Measurements from ENCODE around the gene NUP210L. TPM values are rescaled to one million over a fixed set of nuclear protein-coding genes. Genes with fewer than 3 reads are reported as not detected.
"Not testable (repeated sequence)": the region's sequence is repeated elsewhere in the genome, so short reads cannot be mapped to it uniquely, and the experiment has no call there.

Gene NUP210L
- polyA plus RNA-seq, 6 donors from 2014 or later, result not detected

DNA sequence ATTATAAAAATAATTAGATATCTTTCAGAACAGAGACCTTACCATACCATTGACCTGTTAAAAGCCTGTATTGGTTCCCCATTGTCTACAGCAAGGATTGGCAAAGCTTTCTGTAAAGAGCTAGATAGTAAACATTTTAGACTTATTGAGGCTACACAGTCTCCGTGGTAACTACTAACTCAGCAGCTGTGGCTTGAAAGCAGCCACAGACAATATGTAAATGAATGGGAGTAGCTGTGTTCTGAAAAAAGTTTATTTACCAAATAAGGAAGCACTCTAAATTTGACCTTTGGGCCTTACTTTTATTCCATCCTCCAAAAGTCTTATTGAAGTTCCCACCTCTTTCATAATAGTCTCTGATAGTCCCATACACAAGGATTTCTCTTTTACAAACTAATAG is 39.7 kb downstream of the NUP210L start:
- Mint-ChIP-seq H3K36me3 (no peaks in the 10 kb centered on the region), H3K4me3 (no peak overlapping the region), H3K27me3 (no peaks in the 10 kb centered on the region), H3K27ac (no peak overlapping the region), H3K4me1 (no peaks in the 10 kb centered on the region), H3K9me3 (no peaks in the 10 kb centered on the region)
- DNase-seq (no peak), ATAC-seq (ENCODE audit: low read depth in 2 of 2) (peak; percentile 39 to 67)

GRCh38 chr1:154104433-154105082 is 50.3 kb downstream of the NUP210L start:
- Mint-ChIP-seq H3K27ac (no peak overlapping the region), H3K36me3 (no peaks in the 10 kb centered on the region), H3K4me1 (no peaks in the 10 kb centered on the region), H3K4me3 (no peak overlapping the region), H3K9me3 (no peaks in the 10 kb centered on the region), H3K27me3 (no peaks in the 10 kb centered on the region)
- no peak for ATAC-seq (ENCODE audit: low read depth in 2 of 2)
- no peak for DNase-seq

DNA sequence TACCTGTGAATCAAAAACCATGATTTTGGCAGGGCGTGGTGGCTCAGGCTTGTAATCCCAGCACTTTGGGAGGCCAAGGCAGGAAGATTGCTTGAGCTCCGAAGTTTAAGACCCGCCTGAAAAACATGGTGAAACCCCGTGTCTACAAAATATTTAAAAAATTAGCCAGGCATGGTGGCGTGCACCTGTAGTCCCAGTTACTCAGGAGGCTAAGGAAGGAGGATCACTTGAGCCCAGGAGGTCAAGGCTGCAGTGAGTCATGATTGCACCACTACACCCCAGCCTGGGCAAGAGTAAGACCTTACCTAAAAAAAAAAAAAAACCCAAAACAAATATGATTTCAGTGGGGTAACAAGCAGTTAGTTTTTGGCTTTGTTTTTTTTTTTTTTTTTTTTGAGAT is 54.7 kb downstream of the NUP210L start:
- H3K4me1 Mint-ChIP-seq; H3K4me3 Mint-ChIP-seq; ATAC-seq (ENCODE audit: low read depth in 2 of 2); H3K36me3 Mint-ChIP-seq; H3K27me3 Mint-ChIP-seq; H3K27ac Mint-ChIP-seq; H3K9me3 Mint-ChIP-seq; DNase-seq: not testable (repeated sequence)

- ATAC-seq (ENCODE audit: low read depth in 2 of 2) (no peak), DNase-seq (no peak)
- Mint-ChIP-seq H3K36me3 (no peaks in the 10 kb centered on the region), H3K27ac (no peak overlapping the region), H3K27me3 (no peaks in the 10 kb centered on the region), H3K9me3 (no peaks in the 10 kb centered on the region), H3K4me1 (no peaks in the 10 kb centered on the region), H3K4me3 (no peak overlapping the region)
Observed at GRCh38 chr1:154097873-154098272, 57.0 kb downstream of the NUP210L start.

GRCh38 chr1:154095456-154096060 is 59.3 kb downstream of the NUP210L start:
- Mint-ChIP-seq H3K4me1 (no peaks in the 10 kb centered on the region), H3K36me3 (no peaks in the 10 kb centered on the region), H3K4me3 (no peak overlapping the region), H3K27me3 (peaks cover 0 to 6% (median 4%) of the 10 kb centered on the region in 3 donors), H3K9me3 (peaks cover 0 to under 1% (median 0%) of the 10 kb centered on the region in 7 donors), H3K27ac (no peak overlapping the region)
- DNase-seq (no peak), ATAC-seq (ENCODE audit: low read depth in 2 of 2) (no peak)

DNA sequence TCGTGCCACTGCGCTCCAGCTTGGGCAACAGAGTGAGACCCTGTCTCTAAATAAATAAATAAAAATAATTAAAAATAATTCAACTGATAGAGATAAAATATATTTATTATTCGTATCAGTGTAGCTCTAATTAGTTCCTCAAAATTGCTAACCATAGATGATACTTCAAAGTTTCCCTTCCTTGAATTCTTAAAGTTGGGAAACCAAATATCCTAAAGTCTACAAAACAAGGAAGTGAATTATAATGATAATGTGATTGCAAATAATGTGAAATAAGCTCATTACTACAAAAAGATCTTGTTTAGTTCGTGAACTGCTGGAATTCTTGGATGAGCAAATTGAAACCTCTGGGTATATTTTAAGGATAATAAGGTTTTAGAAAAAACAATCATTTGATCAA is 60.5 kb downstream of the NUP210L start:
- ATAC-seq (ENCODE audit: low read depth in 2 of 2) (no peak), DNase-seq (no peak)
- Mint-ChIP-seq H3K36me3 (no peaks in the 10 kb centered on the region), H3K4me3 (no peak overlapping the region), H3K4me1 (no peaks in the 10 kb centered on the region), H3K9me3 (peaks cover 0 to 2% (median 0%) of the 10 kb centered on the region in 7 donors), H3K27me3 (peaks cover 0 to 6% (median 4%) of the 10 kb centered on the region in 3 donors), H3K27ac (no peak overlapping the region)

DNA sequence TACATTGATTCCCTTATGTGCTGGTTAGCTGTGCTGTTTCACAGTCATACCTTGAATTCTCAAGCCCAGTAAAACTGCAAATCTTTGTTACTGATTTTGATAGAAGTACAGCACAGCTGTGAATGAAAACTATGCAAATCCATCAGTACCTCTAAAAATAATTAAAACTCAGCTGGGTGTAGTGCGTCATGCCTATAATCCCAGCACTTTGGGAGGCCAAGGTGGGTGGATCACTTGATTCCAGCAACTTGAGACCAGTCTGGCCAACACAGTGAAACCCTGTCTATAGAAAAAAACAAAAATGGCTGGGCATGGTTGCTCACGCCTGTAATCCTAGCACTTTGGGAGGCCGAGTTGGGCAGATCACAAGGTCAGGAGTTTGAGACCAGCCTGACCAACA is 61.2 kb downstream of the NUP210L start:
- no peaks in the 10 kb centered on the region for H3K4me1 Mint-ChIP-seq
- DNase-seq (no peak), ATAC-seq (ENCODE audit: low read depth in 2 of 2) (no peak)
- H3K9me3 Mint-ChIP-seq, result peaks cover 0 to 2% (median 0%) of the 10 kb centered on the region in 7 donors
- H3K27ac Mint-ChIP-seq, result no peak overlapping the region
- H3K27me3 Mint-ChIP-seq, result peaks cover 0 to 6% (median 4%) of the 10 kb centered on the region in 3 donors
- no peaks in the 10 kb centered on the region for H3K36me3 Mint-ChIP-seq
- H3K4me3 Mint-ChIP-seq, result no peak overlapping the region

DNA sequence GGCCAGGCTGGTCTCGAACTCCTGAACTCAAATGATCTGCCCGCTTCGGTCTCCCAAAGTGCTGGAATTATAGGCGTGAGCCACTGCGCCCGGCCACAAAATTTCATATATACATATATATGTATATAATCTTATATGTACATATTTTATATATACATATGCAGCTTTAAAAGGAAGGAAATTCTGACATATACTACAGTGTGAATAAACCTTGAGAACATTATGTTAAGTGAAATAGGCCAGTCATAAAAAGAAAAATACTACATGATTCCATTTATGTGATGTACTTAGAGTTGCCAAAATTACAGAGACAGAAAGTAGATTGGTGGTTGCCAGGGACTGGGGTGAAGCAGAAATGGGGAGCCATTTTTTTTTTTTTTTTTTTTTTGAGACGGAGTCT is 63.2 kb downstream of the NUP210L start:
- no peaks in the 10 kb centered on the region for H3K36me3 Mint-ChIP-seq
- H3K9me3 Mint-ChIP-seq, result peaks cover 0 to 10% (median 2%) of the 10 kb centered on the region in 7 donors
- H3K27me3 Mint-ChIP-seq, result peaks cover 0 to 12% (median 4%) of the 10 kb centered on the region in 3 donors
- no peak overlapping the region for H3K27ac Mint-ChIP-seq
- ATAC-seq (ENCODE audit: low read depth in 2 of 2), result no peak
- H3K4me3 Mint-ChIP-seq, result no peak overlapping the region
- no peaks in the 10 kb centered on the region for H3K4me1 Mint-ChIP-seq
- DNase-seq, result no peak

GRCh38 chr1:154087574-154087973 is 67.3 kb downstream of the NUP210L start:
- Mint-ChIP-seq H3K27ac (no peak overlapping the region), H3K4me1 (no peaks in the 10 kb centered on the region), H3K27me3 (peaks cover 8 to 20% (median 9%) of the 10 kb centered on the region in 3 donors), H3K9me3 (peaks cover 0 to 25% (median 19%) of the 10 kb centered on the region in 7 donors), H3K4me3 (no peak overlapping the region), H3K36me3 (peaks cover 0 to 7% of the 10 kb centered on the region in 2 donors)
- DNase-seq (no peak), ATAC-seq (ENCODE audit: low read depth in 2 of 2) (no peak)

DNA sequence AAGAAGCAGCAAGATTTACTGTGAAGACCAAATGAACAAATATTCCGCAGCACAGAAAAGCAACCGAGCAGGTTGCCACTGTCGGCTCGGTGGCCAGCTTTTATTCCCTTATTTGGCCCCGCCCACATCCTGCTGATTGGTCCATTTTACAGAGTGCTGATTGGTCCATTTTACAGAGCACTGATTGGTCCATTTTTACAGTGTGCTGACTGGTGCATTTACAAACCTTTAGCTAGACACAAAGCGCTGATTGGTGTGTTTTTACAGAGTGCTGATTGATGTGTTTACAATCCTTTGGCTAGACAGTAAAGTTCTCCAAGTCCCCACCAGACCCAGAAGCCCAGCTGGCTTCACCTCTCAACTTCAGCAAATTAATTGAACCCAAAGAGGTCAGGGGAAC is 71.8 kb downstream of the NUP210L start:
- H3K27ac Mint-ChIP-seq; H3K4me3 Mint-ChIP-seq; H3K4me1 Mint-ChIP-seq; ATAC-seq (ENCODE audit: low read depth in 2 of 2); DNase-seq; H3K36me3 Mint-ChIP-seq: not testable (repeated sequence)
- H3K9me3 Mint-ChIP-seq, result peaks cover 0 to 25% (median 19%) of the 10 kb centered on the region in 7 donors
- H3K27me3 Mint-ChIP-seq, result peaks cover 5 to 15% (median 8%) of the 10 kb centered on the region in 3 donors

DNA sequence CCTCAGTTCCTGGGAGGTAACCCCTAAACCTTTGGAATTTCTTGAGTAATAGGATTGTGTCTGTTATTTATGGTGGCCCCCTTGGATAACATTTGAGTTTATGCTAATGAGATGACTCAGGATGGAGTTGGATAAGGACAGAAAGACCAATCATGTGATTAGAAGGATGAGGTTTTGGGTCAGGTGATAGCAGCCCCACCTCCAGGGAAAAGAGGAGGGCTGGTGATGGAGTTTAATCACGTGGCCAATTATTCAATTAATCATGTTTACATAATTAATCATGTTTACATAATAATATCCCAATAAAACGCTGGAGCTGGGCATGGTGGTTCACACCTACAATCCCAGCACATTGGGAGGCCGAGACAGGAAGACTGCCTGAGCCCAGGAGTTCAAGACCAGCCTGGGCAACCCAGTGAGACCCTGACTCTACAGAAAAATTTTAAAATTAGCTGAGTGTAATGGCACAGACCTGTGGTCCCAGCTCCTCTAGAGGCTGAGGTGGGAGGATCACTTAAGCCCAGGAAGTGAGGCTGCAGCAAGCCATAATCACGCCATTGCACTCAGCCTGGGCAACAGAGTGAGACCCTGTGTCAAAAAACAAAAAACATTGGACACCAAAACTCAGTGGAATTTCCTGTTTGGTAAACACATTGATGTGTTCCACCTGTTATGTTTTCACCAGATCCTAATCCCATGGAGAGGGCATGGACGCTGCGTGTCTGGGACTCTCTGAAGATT is 73.3 kb downstream of the NUP210L start:
- H3K4me1 Mint-ChIP-seq, result no peaks in the 10 kb centered on the region
- H3K9me3 Mint-ChIP-seq, result peaks cover 2 to 26% (median 18%) of the 10 kb centered on the region in 7 donors
- DNase-seq, result no peak
- no peak overlapping the region for H3K4me3 Mint-ChIP-seq
- H3K27ac Mint-ChIP-seq, result no peak overlapping the region
- no peak for ATAC-seq (ENCODE audit: low read depth in 2 of 2)
- peaks cover 0 to 12% of the 10 kb centered on the region in 2 donors for H3K36me3 Mint-ChIP-seq
- peaks cover 8 to 13% (median 11%) of the 10 kb centered on the region in 3 donors for H3K27me3 Mint-ChIP-seq

GRCh38 chr1:154076413-154076812 is 78.5 kb downstream of the NUP210L start:
- Mint-ChIP-seq H3K4me1 (no peaks in the 10 kb centered on the region), H3K9me3 (peaks cover 7 to 18% (median 13%) of the 10 kb centered on the region in 7 donors), H3K27ac (no peak overlapping the region), H3K27me3 (peaks cover 11 to 27% (median 17%) of the 10 kb centered on the region in 3 donors), H3K4me3 (no peak overlapping the region), H3K36me3 (peaks cover 0 to 9% of the 10 kb centered on the region in 2 donors)
- ATAC-seq (ENCODE audit: low read depth in 2 of 2), result no peak
- DNase-seq, result no peak

DNA sequence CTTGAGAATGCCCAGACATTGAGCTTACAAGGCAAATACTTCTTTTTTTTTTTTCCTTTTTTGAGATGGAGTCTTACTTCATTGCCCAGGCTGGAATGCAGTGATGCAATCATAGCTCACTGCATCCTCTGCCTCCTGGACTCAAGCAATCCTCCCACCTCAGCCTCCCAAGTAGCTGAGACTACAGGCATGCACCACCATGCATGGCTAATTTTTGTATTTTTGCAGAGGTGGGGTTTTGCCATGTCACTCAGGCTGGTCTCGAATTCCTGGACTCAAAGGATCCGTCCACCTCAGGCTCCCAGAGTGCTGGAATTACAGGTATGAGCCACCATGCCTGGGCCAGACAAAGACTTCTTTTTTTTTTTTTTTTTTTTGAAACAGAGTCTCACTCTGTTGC is 79.1 kb downstream of the NUP210L start:
- Mint-ChIP-seq H3K4me3 (no peak overlapping the region), H3K27me3 (peaks cover 11 to 27% (median 17%) of the 10 kb centered on the region in 3 donors), H3K27ac (no peak overlapping the region), H3K36me3 (peaks cover 0 to 9% of the 10 kb centered on the region in 2 donors), H3K9me3 (peaks cover 7 to 14% (median 12%) of the 10 kb centered on the region in 7 donors), H3K4me1 (no peaks in the 10 kb centered on the region)
- DNase-seq (no peak), ATAC-seq (ENCODE audit: low read depth in 2 of 2) (no peak)

DNA sequence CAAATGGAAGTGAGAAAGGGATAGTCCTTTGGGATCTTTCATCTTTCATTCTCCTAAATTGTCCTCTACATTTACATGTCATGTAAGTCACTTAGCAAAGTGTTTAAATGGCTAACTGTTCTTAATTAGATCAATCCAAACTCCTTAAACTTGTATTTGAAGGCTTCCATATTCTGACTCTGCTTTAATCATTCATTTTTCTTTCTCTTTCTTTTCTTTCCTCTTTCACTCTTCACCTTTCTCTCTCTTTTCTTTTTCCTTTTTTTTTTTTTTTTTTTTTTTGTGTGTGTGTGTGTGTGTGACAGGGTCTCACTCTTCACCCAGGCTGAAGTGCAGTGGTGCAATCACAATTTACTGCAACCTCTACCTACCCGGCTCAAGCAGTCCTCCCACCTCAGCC is 92.6 kb downstream of the NUP210L start:
- Mint-ChIP-seq H3K27me3 (peaks cover 4 to 33% (median 28%) of the 10 kb centered on the region in 3 donors), H3K4me3 (peak overlapping the region in 1 of 8 donors; percentile 57), H3K36me3 (no peaks in the 10 kb centered on the region), H3K4me1 (no peaks in the 10 kb centered on the region), H3K9me3 (peaks cover 0 to 4% (median 0%) of the 10 kb centered on the region in 7 donors), H3K27ac (peak overlapping the region in 1 of 6 donors; percentile 47)
- DNase-seq (no peak), ATAC-seq (ENCODE audit: low read depth in 2 of 2) (no peak)
